ENCODE data around the gene GPRASP2. TPM values are rescaled to one million over a fixed set of nuclear protein-coding genes. Genes with fewer than 3 reads are reported as not detected.
"Not testable (repeated sequence)": the region's sequence is repeated elsewhere in the genome, so short reads cannot be mapped to it uniquely, and the experiment has no call there.

GPRASP2 gene
- total RNA-seq, 1 donor from 2014 or later, result 10.6 TPM

GRCh38 chrX:102711872-102712215 is 404 bp upstream of the GPRASP2 start:
- Mint-ChIP-seq H3K4me3 (ENCODE audit: unreplicated experiment) (peak overlapping the region; percentile 83), H3K27ac (ENCODE audit: unreplicated experiment) (no peak overlapping the region), H3K9me3 (ENCODE audit: unreplicated experiment) (peaks cover 9% of the 10 kb centered on the region), H3K27me3 (ENCODE audit: unreplicated experiment) (no peaks in the 10 kb centered on the region), H3K36me3 (ENCODE audit: unreplicated experiment) (no peaks in the 10 kb centered on the region), H3K4me1 (ENCODE audit: unreplicated experiment) (no peaks in the 10 kb centered on the region)
- no peak for TF ChIP-seq CTCF (IDR thresholded peaks at IDR 0.05)
- no peak for DNase-seq (ENCODE audit: extremely low spot score, unreplicated experiment)

GRCh38 chrX:102712981-102713625 is 855 bp downstream of the GPRASP2 start:
- H3K4me3 Mint-ChIP-seq (ENCODE audit: unreplicated experiment), result peak overlapping the region; percentile 83
- TF ChIP-seq CTCF (IDR thresholded peaks at IDR 0.05), result peak; percentile 67
- peaks cover 5% of the 10 kb centered on the region for H3K9me3 Mint-ChIP-seq (ENCODE audit: unreplicated experiment)
- H3K27ac Mint-ChIP-seq (ENCODE audit: unreplicated experiment), result peak overlapping the region; percentile 81
- H3K36me3 Mint-ChIP-seq (ENCODE audit: unreplicated experiment), result no peaks in the 10 kb centered on the region
- no peak for DNase-seq (ENCODE audit: extremely low spot score, unreplicated experiment)
- no peaks in the 10 kb centered on the region for H3K4me1 Mint-ChIP-seq (ENCODE audit: unreplicated experiment)
- no peaks in the 10 kb centered on the region for H3K27me3 Mint-ChIP-seq (ENCODE audit: unreplicated experiment)

GRCh38 chrX:102714994-102715393 is 2.7 kb downstream of the GPRASP2 start:
- Mint-ChIP-seq H3K4me3 (ENCODE audit: unreplicated experiment) (no peak overlapping the region), H3K9me3 (ENCODE audit: unreplicated experiment) (peaks cover 5% of the 10 kb centered on the region), H3K27ac (ENCODE audit: unreplicated experiment) (no peak overlapping the region), H3K4me1 (ENCODE audit: unreplicated experiment) (no peaks in the 10 kb centered on the region), H3K27me3 (ENCODE audit: unreplicated experiment) (no peaks in the 10 kb centered on the region), H3K36me3 (ENCODE audit: unreplicated experiment) (no peaks in the 10 kb centered on the region)
- no peak for DNase-seq (ENCODE audit: extremely low spot score, unreplicated experiment)
- TF ChIP-seq CTCF (IDR thresholded peaks at IDR 0.05), result no peak

GRCh38 chrX:102715967-102716366 is 3.7 kb downstream of the GPRASP2 start:
- H3K4me1 Mint-ChIP-seq (ENCODE audit: unreplicated experiment), result no peaks in the 10 kb centered on the region
- peaks cover 5% of the 10 kb centered on the region for H3K9me3 Mint-ChIP-seq (ENCODE audit: unreplicated experiment)
- no peak for TF ChIP-seq CTCF (IDR thresholded peaks at IDR 0.05)
- DNase-seq (ENCODE audit: extremely low spot score, unreplicated experiment), result no peak
- no peaks in the 10 kb centered on the region for H3K36me3 Mint-ChIP-seq (ENCODE audit: unreplicated experiment)
- H3K27me3 Mint-ChIP-seq (ENCODE audit: unreplicated experiment), result no peaks in the 10 kb centered on the region
- no peak overlapping the region for H3K4me3 Mint-ChIP-seq (ENCODE audit: unreplicated experiment)
- no peak overlapping the region for H3K27ac Mint-ChIP-seq (ENCODE audit: unreplicated experiment)

- no peak within 1 kb of the TSS for H3K4me3 Mint-ChIP-seq (ENCODE audit: unreplicated experiment)
- H3K9me3 Mint-ChIP-seq (ENCODE audit: unreplicated experiment), result no peaks in the 10 kb centered on the region
- H3K4me1 Mint-ChIP-seq (ENCODE audit: unreplicated experiment), result no peaks in the 10 kb centered on the region
- DNase-seq (ENCODE audit: extremely low spot score, unreplicated experiment), result no peak
- no peaks in the 10 kb centered on the region for H3K27me3 Mint-ChIP-seq (ENCODE audit: unreplicated experiment)
- no peak for TF ChIP-seq CTCF (IDR thresholded peaks at IDR 0.05)
- H3K27ac Mint-ChIP-seq (ENCODE audit: unreplicated experiment), result no peak within 1 kb of the TSS
- H3K36me3 Mint-ChIP-seq (ENCODE audit: unreplicated experiment), result no peaks in the 10 kb centered on the region
Measured at GRCh38 chrX:102720237-102721168, 8.3 kb downstream of the GPRASP2 start, which contains the start of gene GPRASP3. Gene GPRASP3, plus strand, starts transcription at chrX:102720743. Its CDS starts 28,253 bp downstream, at chrX:102748996.

- not testable (repeated sequence) for H3K27ac Mint-ChIP-seq (ENCODE audit: unreplicated experiment); H3K27me3 Mint-ChIP-seq (ENCODE audit: unreplicated experiment); H3K4me1 Mint-ChIP-seq (ENCODE audit: unreplicated experiment); H3K36me3 Mint-ChIP-seq (ENCODE audit: unreplicated experiment); H3K4me3 Mint-ChIP-seq (ENCODE audit: unreplicated experiment); H3K9me3 Mint-ChIP-seq (ENCODE audit: unreplicated experiment); DNase-seq (ENCODE audit: extremely low spot score, unreplicated experiment)
Measured at GRCh38 chrX:102721169-102721506, 8.9 kb downstream of the GPRASP2 start.

Data from osteocyte (in vitro differentiated cells).